ENCODE measurements around the gene PRKG1. TPM values are rescaled to one million over a fixed set of nuclear protein-coding genes. Genes with fewer than 3 reads are reported as not detected.

PRKG1 gene
- total RNA-seq, 5 donors from 2014 or later (not counting 1 experiment from before 2014, with no cell fraction given) = 0.03 to 0.26 (median 0.19) TPM; not detected in 1

GRCh38 chr10:51183783-51184182, 109.5 kb downstream of the PRKG1 start:
- Histone ChIP-seq H3K27me3 (replicated peaks in 1 of 2; ENCODE audit: control insufficient read depth in 2 of 2, extremely low read depth in 1 of 2, insufficient read depth in 2 of 2, low read length in 1 of 2) (no peaks in the 10 kb centered on the region), H3K4me1 (ENCODE audit: control insufficient read depth in 1 of 2, extremely low read depth in 1 of 2, insufficient read depth in 2 of 2, low read length in 2 of 2) (no peaks in the 10 kb centered on the region), H3K36me3 (ENCODE audit: control insufficient read depth in 2 of 2, extremely low read depth in 1 of 2, insufficient read depth in 1 of 2, low read length in 1 of 2) (no peaks in the 10 kb centered on the region), H3K4me3 (ENCODE audit: control insufficient read depth in 1 of 2, extremely low read depth in 1 of 2, low read length in 1 of 2) (no peak overlapping the region), H3K27ac (ENCODE audit: low read length) (no peak overlapping the region), H3K9me3 (no peaks in the 10 kb centered on the region)
- Mint-ChIP-seq H3K4me3 (no peak overlapping the region), H3K4me1 (no peaks in the 10 kb centered on the region), H3K27ac (no peak overlapping the region), H3K9me3 (no peaks in the 10 kb centered on the region), H3K27me3 (no peaks in the 10 kb centered on the region), H3K36me3 (no peaks in the 10 kb centered on the region)
- ATAC-seq (replicated peaks in 1 of 4) = no peak
- POLR2A ChIA-PET = no interaction called here
- CTCF ChIA-PET = no interaction called here
- DNase-seq = no peak

GRCh38 chr10:51186361-51186760, 112.1 kb downstream of the PRKG1 start:
- H3K4me3 ChIP-seq (ENCODE audit: control insufficient read depth in 1 of 2, extremely low read depth in 1 of 2, low read length in 1 of 2) = no peak overlapping the region
- WGBS (ENCODE audit: insufficient coverage) = 71% methylated on average over 1 of the region's 2 CpGs
- Mint-ChIP-seq H3K9me3 (no peaks in the 10 kb centered on the region), H3K27ac (no peak overlapping the region), H3K4me1 (no peaks in the 10 kb centered on the region), H3K27me3 (no peaks in the 10 kb centered on the region), H3K36me3 (no peaks in the 10 kb centered on the region), H3K4me3 (no peak overlapping the region)
- no peak for ATAC-seq (replicated peaks in 1 of 4)
- H3K27me3 ChIP-seq (replicated peaks in 1 of 2; ENCODE audit: control insufficient read depth in 2 of 2, extremely low read depth in 1 of 2, insufficient read depth in 2 of 2, low read length in 1 of 2) = no peaks in the 10 kb centered on the region
- no peaks in the 10 kb centered on the region for H3K36me3 ChIP-seq (ENCODE audit: control insufficient read depth in 2 of 2, extremely low read depth in 1 of 2, insufficient read depth in 1 of 2, low read length in 1 of 2)
- H3K4me1 ChIP-seq (ENCODE audit: control insufficient read depth in 1 of 2, extremely low read depth in 1 of 2, insufficient read depth in 2 of 2, low read length in 2 of 2) = no peaks in the 10 kb centered on the region
- no peak overlapping the region for H3K27ac ChIP-seq (ENCODE audit: low read length)
- ChIA-PET CTCF (no interaction called here), POLR2A (no interaction called here)
- H3K9me3 ChIP-seq = no peaks in the 10 kb centered on the region
- no peak for DNase-seq

- Mint-ChIP-seq H3K4me3 (no peak overlapping the region), H3K27ac (no peak overlapping the region), H3K4me1 (no peaks in the 10 kb centered on the region), H3K9me3 (no peaks in the 10 kb centered on the region), H3K36me3 (no peaks in the 10 kb centered on the region), H3K27me3 (no peaks in the 10 kb centered on the region)
- Histone ChIP-seq H3K9me3 (no peaks in the 10 kb centered on the region), H3K4me3 (ENCODE audit: control insufficient read depth in 1 of 2, extremely low read depth in 1 of 2, low read length in 1 of 2) (no peak overlapping the region), H3K4me1 (ENCODE audit: control insufficient read depth in 1 of 2, extremely low read depth in 1 of 2, insufficient read depth in 2 of 2, low read length in 2 of 2) (no peaks in the 10 kb centered on the region), H3K27ac (ENCODE audit: low read length) (no peak overlapping the region), H3K36me3 (ENCODE audit: control insufficient read depth in 2 of 2, extremely low read depth in 1 of 2, insufficient read depth in 1 of 2, low read length in 1 of 2) (no peaks in the 10 kb centered on the region), H3K27me3 (replicated peaks in 1 of 2; ENCODE audit: control insufficient read depth in 2 of 2, extremely low read depth in 1 of 2, insufficient read depth in 2 of 2, low read length in 1 of 2) (no peaks in the 10 kb centered on the region)
- DNase-seq (no peak), ATAC-seq (replicated peaks in 1 of 4) (no peak)
- WGBS (ENCODE audit: insufficient coverage) = no CpG with 5 or more reads among the region's 2 CpGs
- CTCF ChIA-PET = no interaction called here
- POLR2A ChIA-PET = no interaction called here
Observed at GRCh38 chr10:51188008-51188407, 113.7 kb downstream of the PRKG1 start.

GRCh38 chr10:51188866-51189265, 114.6 kb downstream of the PRKG1 start:
- ChIA-PET CTCF (no interaction called here), POLR2A (no interaction called here)
- no peak overlapping the region for H3K4me3 ChIP-seq (ENCODE audit: control insufficient read depth in 1 of 2, extremely low read depth in 1 of 2, low read length in 1 of 2)
- H3K27ac ChIP-seq (ENCODE audit: low read length) = no peak overlapping the region
- whole genome bisulfite sequencing (ENCODE audit: insufficient coverage) = no CpG with 5 or more reads among the region's 2 CpGs
- Mint-ChIP-seq H3K27me3 (no peaks in the 10 kb centered on the region), H3K4me1 (no peaks in the 10 kb centered on the region), H3K4me3 (no peak overlapping the region), H3K9me3 (no peaks in the 10 kb centered on the region), H3K27ac (no peak overlapping the region), H3K36me3 (no peaks in the 10 kb centered on the region)
- no peaks in the 10 kb centered on the region for H3K9me3 ChIP-seq
- ATAC-seq (replicated peaks in 1 of 4) (no peak), DNase-seq (no peak)
- no peaks in the 10 kb centered on the region for H3K36me3 ChIP-seq (ENCODE audit: control insufficient read depth in 2 of 2, extremely low read depth in 1 of 2, insufficient read depth in 1 of 2, low read length in 1 of 2)
- H3K4me1 ChIP-seq (ENCODE audit: control insufficient read depth in 1 of 2, extremely low read depth in 1 of 2, insufficient read depth in 2 of 2, low read length in 2 of 2) = no peaks in the 10 kb centered on the region
- H3K27me3 ChIP-seq (replicated peaks in 1 of 2; ENCODE audit: control insufficient read depth in 2 of 2, extremely low read depth in 1 of 2, insufficient read depth in 2 of 2, low read length in 1 of 2) = no peaks in the 10 kb centered on the region

- Histone ChIP-seq H3K27me3 (replicated peaks in 1 of 2; ENCODE audit: control insufficient read depth in 2 of 2, extremely low read depth in 1 of 2, insufficient read depth in 2 of 2, low read length in 1 of 2) (no peaks in the 10 kb centered on the region), H3K27ac (ENCODE audit: low read length) (no peak overlapping the region), H3K4me3 (ENCODE audit: control insufficient read depth in 1 of 2, extremely low read depth in 1 of 2, low read length in 1 of 2) (no peak overlapping the region), H3K4me1 (ENCODE audit: control insufficient read depth in 1 of 2, extremely low read depth in 1 of 2, insufficient read depth in 2 of 2, low read length in 2 of 2) (no peaks in the 10 kb centered on the region), H3K9me3 (no peaks in the 10 kb centered on the region), H3K36me3 (ENCODE audit: control insufficient read depth in 2 of 2, extremely low read depth in 1 of 2, insufficient read depth in 1 of 2, low read length in 1 of 2) (no peaks in the 10 kb centered on the region)
- no peaks in the 10 kb centered on the region for H3K36me3 Mint-ChIP-seq
- ChIA-PET CTCF (no interaction called here), POLR2A (no interaction called here)
- H3K27ac Mint-ChIP-seq = no peak overlapping the region
- H3K4me3 Mint-ChIP-seq = no peak overlapping the region
- no peaks in the 10 kb centered on the region for H3K27me3 Mint-ChIP-seq
- WGBS (ENCODE audit: insufficient coverage) = no CpG with 5 or more reads among the region's 1 CpG
- no peaks in the 10 kb centered on the region for H3K4me1 Mint-ChIP-seq
- H3K9me3 Mint-ChIP-seq = no peaks in the 10 kb centered on the region
- DNase-seq = no peak
- no peak for ATAC-seq (replicated peaks in 1 of 4)
Observed at GRCh38 chr10:51196508-51197175, 122.4 kb downstream of the PRKG1 start.

GRCh38 chr10:51198170-51198569, 123.9 kb downstream of the PRKG1 start:
- no peaks in the 10 kb centered on the region for H3K27me3 ChIP-seq (replicated peaks in 1 of 2; ENCODE audit: control insufficient read depth in 2 of 2, extremely low read depth in 1 of 2, insufficient read depth in 2 of 2, low read length in 1 of 2)
- Mint-ChIP-seq H3K36me3 (no peaks in the 10 kb centered on the region), H3K4me3 (no peak overlapping the region), H3K9me3 (peaks cover 0 to 8% (median 0%) of the 10 kb centered on the region in 3 donors), H3K27ac (no peak overlapping the region), H3K4me1 (no peaks in the 10 kb centered on the region), H3K27me3 (no peaks in the 10 kb centered on the region)
- ChIA-PET CTCF (no interaction called here), POLR2A (no interaction called here)
- H3K4me3 ChIP-seq (ENCODE audit: control insufficient read depth in 1 of 2, extremely low read depth in 1 of 2, low read length in 1 of 2) = no peak overlapping the region
- WGBS (ENCODE audit: insufficient coverage) = no CpG with 5 or more reads among the region's 3 CpGs
- H3K9me3 ChIP-seq = no peaks in the 10 kb centered on the region
- DNase-seq (no peak), ATAC-seq (replicated peaks in 1 of 4) (no peak)
- no peak overlapping the region for H3K27ac ChIP-seq (ENCODE audit: low read length)
- H3K4me1 ChIP-seq (ENCODE audit: control insufficient read depth in 1 of 2, extremely low read depth in 1 of 2, insufficient read depth in 2 of 2, low read length in 2 of 2) = no peaks in the 10 kb centered on the region
- no peaks in the 10 kb centered on the region for H3K36me3 ChIP-seq (ENCODE audit: control insufficient read depth in 2 of 2, extremely low read depth in 1 of 2, insufficient read depth in 1 of 2, low read length in 1 of 2)

- H3K36me3 ChIP-seq (ENCODE audit: control insufficient read depth in 2 of 2, extremely low read depth in 1 of 2, insufficient read depth in 1 of 2, low read length in 1 of 2) = no peaks in the 10 kb centered on the region
- no peaks in the 10 kb centered on the region for H3K9me3 ChIP-seq
- no peak overlapping the region for H3K27ac Mint-ChIP-seq
- DNase-seq (no peak), ATAC-seq (replicated peaks in 1 of 4) (no peak)
- no peak overlapping the region for H3K27ac ChIP-seq (ENCODE audit: low read length)
- no CpG with 5 or more reads among the region's 1 CpG for WGBS (ENCODE audit: insufficient coverage)
- peaks cover 0 to 8% (median 0%) of the 10 kb centered on the region in 3 donors for H3K9me3 Mint-ChIP-seq
- no peaks in the 10 kb centered on the region for H3K27me3 Mint-ChIP-seq
- H3K27me3 ChIP-seq (replicated peaks in 1 of 2; ENCODE audit: control insufficient read depth in 2 of 2, extremely low read depth in 1 of 2, insufficient read depth in 2 of 2, low read length in 1 of 2) = no peaks in the 10 kb centered on the region
- CTCF ChIA-PET = no interaction called here
- POLR2A ChIA-PET = interaction anchor here in 1 of 2 donors (0.6 kb wide), 1 partner anchor 455 kb away, joined by 5 read pairs; no protein-coding TSS in a partner anchor
- H3K4me1 Mint-ChIP-seq = no peaks in the 10 kb centered on the region
- H3K36me3 Mint-ChIP-seq = no peaks in the 10 kb centered on the region
- no peak overlapping the region for H3K4me3 Mint-ChIP-seq
- H3K4me3 ChIP-seq (ENCODE audit: control insufficient read depth in 1 of 2, extremely low read depth in 1 of 2, low read length in 1 of 2) = no peak overlapping the region
- H3K4me1 ChIP-seq (ENCODE audit: control insufficient read depth in 1 of 2, extremely low read depth in 1 of 2, insufficient read depth in 2 of 2, low read length in 2 of 2) = no peaks in the 10 kb centered on the region
Observed at GRCh38 chr10:51201947-51202346, 127.7 kb downstream of the PRKG1 start.
